ENCODE results near the gene NAAA. TPM values are rescaled to one million over a fixed set of nuclear protein-coding genes. Genes with fewer than 3 reads are reported as not detected.

The NAAA gene
- polyA plus RNA-seq, 1 experiment = 24.3 TPM

DNA sequence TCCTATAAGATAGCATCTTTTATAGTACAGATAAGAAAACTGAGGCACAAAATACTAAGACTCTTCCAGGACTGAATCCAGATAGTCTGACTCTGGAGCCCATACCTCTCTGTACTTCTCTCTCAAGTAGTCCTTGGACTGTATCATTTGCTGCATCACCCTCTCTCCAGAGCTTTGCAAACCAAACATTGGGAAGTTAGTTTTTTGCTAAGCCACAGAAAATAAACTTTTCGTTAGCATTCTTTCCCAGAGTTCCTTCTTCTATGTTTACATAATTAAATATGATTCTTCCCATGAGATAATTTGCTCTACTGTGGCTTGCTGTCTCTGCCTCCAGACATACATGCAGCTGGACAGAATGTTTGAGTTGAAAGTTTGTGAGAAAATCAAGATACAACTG is 60.5 kb downstream of the NAAA start:
- TF ChIP-seq, protein P1, sequence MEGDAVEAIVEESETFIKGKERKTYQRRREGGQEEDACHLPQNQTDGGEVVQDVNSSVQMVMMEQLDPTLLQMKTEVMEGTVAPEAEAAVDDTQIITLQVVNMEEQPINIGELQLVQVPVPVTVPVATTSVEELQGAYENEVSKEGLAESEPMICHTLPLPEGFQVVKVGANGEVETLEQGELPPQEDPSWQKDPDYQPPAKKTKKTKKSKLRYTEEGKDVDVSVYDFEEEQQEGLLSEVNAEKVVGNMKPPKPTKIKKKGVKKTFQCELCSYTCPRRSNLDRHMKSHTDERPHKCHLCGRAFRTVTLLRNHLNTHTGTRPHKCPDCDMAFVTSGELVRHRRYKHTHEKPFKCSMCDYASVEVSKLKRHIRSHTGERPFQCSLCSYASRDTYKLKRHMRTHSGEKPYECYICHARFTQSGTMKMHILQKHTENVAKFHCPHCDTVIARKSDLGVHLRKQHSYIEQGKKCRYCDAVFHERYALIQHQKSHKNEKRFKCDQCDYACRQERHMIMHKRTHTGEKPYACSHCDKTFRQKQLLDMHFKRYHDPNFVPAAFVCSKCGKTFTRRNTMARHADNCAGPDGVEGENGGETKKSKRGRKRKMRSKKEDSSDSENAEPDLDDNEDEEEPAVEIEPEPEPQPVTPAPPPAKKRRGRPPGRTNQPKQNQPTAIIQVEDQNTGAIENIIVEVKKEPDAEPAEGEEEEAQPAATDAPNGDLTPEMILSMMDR (IDR thresholded peaks at IDR 0.05; ENCODE audit: insufficient read depth, low read depth, low read length) = no peak
- POLR2A ChIA-PET = no interaction called here
- DNase-seq (ENCODE audit: low read depth) = no peak

DNA sequence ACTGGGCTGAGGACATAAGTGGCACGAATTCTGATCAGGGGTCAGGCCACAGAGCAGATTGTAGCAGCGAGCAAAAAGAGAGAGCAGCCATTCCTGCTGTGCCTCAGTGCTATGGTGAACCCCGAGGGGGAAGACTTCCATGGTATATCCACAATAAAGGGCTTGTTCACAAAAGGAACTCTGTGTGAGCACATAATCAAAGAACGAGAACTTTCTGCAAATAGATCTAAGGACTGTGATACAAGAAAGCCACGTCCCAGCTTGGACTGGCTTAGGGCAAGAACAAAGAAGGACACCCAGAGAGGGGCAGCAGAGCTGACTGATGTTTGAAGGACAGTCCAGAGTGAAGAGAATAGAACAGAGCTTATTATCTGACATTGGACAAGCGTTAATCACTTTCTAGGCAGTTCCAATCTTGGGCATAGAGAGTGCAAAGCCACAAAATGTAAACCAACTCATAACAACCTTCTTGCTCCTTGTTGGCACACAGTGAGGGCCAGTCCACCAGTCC is 62.5 kb downstream of the NAAA start:
- ChIA-PET CTCF (interaction anchor here (2.5 kb wide), 1 partner anchor 17 kb away, joined by 8 read pairs; no protein-coding TSS in a partner anchor), POLR2A (no interaction called here)
- no peak for DNase-seq (ENCODE audit: low read depth)
- TF ChIP-seq, protein P1 (IDR thresholded peaks at IDR 0.05; ENCODE audit: insufficient read depth, low read depth, low read length) = no peak
- Histone ChIP-seq H3K27me3 (ENCODE audit: control insufficient read depth, insufficient read depth, low read length) (peaks cover 3% of the 10 kb centered on the region), H3K4me3 (ENCODE audit: low read depth, low read length) (no peak overlapping the region), H3K36me3 (ENCODE audit: control insufficient read depth, insufficient read depth, low read length) (no peaks in the 10 kb centered on the region)

More for the DNA sequence above, 60.5 kb downstream of the NAAA start:
- H3K36me3 ChIP-seq (ENCODE audit: control insufficient read depth, insufficient read depth, low read length) = no peaks in the 10 kb centered on the region
- H3K27me3 ChIP-seq (ENCODE audit: control insufficient read depth, insufficient read depth, low read length) = peaks cover 3% of the 10 kb centered on the region
- CTCF ChIA-PET = interaction anchor here (2.5 kb wide), 1 partner anchor 15 kb away, joined by 8 read pairs; no protein-coding TSS in a partner anchor
- no peak overlapping the region for H3K4me3 ChIP-seq (ENCODE audit: low read depth, low read length)

DNA sequence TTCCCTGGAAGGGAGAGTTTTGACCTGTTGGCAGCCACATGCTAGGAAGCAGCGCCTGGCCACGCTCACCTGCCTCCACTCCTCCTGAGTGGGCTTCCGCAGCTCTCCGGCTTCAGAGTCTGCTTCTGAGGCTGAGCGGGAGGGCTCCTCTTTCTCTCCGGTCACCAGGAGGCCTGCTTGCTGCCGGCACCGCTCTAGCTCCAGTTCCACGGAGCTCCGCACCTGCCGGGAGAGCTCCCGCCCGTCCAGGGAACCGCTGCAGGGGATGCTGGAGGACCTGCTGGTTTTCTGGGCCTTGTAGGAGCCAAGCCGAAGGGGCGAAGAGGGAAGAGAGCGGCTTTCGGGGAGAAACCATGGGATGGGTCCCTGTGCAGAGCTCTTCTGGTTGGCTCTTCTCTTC is 64.6 kb downstream of the NAAA start:
- DNase-seq (ENCODE audit: low read depth) = no peak
- CTCF ChIA-PET = interaction anchor here (1.1 kb wide), 1 partner anchor 21 kb away, joined by 5 read pairs; no protein-coding TSS in a partner anchor
- Histone ChIP-seq H3K36me3 (ENCODE audit: control insufficient read depth, insufficient read depth, low read length) (no peaks in the 10 kb centered on the region), H3K4me3 (ENCODE audit: low read depth, low read length) (no peak overlapping the region), H3K27me3 (ENCODE audit: control insufficient read depth, insufficient read depth, low read length) (peaks cover 4% of the 10 kb centered on the region)
- TF ChIP-seq, protein P1 (IDR thresholded peaks at IDR 0.05; ENCODE audit: insufficient read depth, low read depth, low read length) = no peak
- POLR2A ChIA-PET = no interaction called here

GRCh38 chr4:75869100-75869499 is 71.7 kb downstream of the NAAA start:
- DNase-seq (ENCODE audit: low read depth) = no peak
- TF ChIP-seq, protein P1 (IDR thresholded peaks at IDR 0.05; ENCODE audit: insufficient read depth, low read depth, low read length) = no peak
- ChIA-PET POLR2A (no interaction called here), CTCF (interaction anchor here (1.6 kb wide), 1 partner anchor 46 kb away, joined by 4 read pairs; no protein-coding TSS in a partner anchor)
- H3K4me3 ChIP-seq (ENCODE audit: low read depth, low read length) = no peak overlapping the region
- no peaks in the 10 kb centered on the region for H3K36me3 ChIP-seq (ENCODE audit: control insufficient read depth, insufficient read depth, low read length)
- peaks cover 3% of the 10 kb centered on the region; the same call in 1 of the 2 replicates for H3K27me3 ChIP-seq (ENCODE audit: control insufficient read depth, insufficient read depth, low read length)

DNA sequence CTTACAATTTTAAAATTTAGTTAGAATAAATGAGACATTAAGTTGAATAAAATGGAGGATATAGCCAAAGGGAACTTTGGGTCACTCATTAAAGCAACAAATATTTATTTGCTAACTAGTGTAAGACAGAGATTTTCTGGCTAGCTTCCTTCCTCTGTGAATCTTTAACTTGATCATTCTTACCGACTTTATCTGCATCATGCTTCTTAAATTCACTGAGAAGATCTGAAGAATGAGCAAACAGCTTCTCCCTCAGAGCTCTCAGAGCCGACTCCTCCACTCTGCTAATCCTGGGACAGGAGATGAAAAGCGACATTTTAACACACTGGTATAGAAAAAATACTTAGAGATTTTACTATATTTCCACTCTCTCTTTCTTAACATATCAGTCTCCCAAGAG is 73.7 kb downstream of the NAAA start:
- ChIA-PET POLR2A (no interaction called here), CTCF (interaction anchor here (0.7 kb wide), 2 partner anchors 29 to 47 kb away, joined by 3 read pairs; no protein-coding TSS in a partner anchor)
- DNase-seq (ENCODE audit: low read depth) = no peak
- no peaks in the 10 kb centered on the region for H3K36me3 ChIP-seq (ENCODE audit: control insufficient read depth, insufficient read depth, low read length)
- H3K4me3 ChIP-seq (ENCODE audit: low read depth, low read length) = no peak overlapping the region
- TF ChIP-seq, protein P1 (IDR thresholded peaks at IDR 0.05; ENCODE audit: insufficient read depth, low read depth, low read length) = no peak
- H3K27me3 ChIP-seq (ENCODE audit: control insufficient read depth, insufficient read depth, low read length) = peaks cover 3% of the 10 kb centered on the region; the same call in 1 of the 2 replicates

Other genes starting within 250 kb of the NAAA start
- 41.3 and 90.3 TPM in 2 replicates for gene USO1, start 216.4 kb downstream of the NAAA start, polyA plus RNA-seq (2011; rRNA removed)
- gene PPEF2, start 38.6 kb downstream of the NAAA start, polyA plus RNA-seq (2011; rRNA removed) = not detected in 2 replicates
- gene SDAD1, start 49.9 kb upstream of the NAAA start, polyA plus RNA-seq (2011; rRNA removed) = 14.1 and 23.7 TPM in 2 replicates
- not detected in 2 replicates for gene CXCL9, start 66.5 kb upstream of the NAAA start, polyA plus RNA-seq (2011; rRNA removed)
- not detected in 2 replicates for gene CXCL10, start 82.5 kb upstream of the NAAA start, polyA plus RNA-seq (2011; rRNA removed)
- not detected in 2 replicates for gene CXCL11, start 95.1 kb upstream of the NAAA start, polyA plus RNA-seq (2011; rRNA removed)
- not detected in 2 replicates for gene ART3, start 133.7 kb upstream of the NAAA start, polyA plus RNA-seq (2011; rRNA removed)
- gene NUP54, start 207.4 kb upstream of the NAAA start, polyA plus RNA-seq (2011; rRNA removed) = 19.4 and 38.9 TPM in 2 replicates

Data from BJ (cell line).